ENCODE measurements around the gene PI16.

- TF ChIP-seq POLR2A (IDR thresholded peaks at IDR 0.05; ENCODE audit: low read length) = no peak
- no peak for TF ChIP-seq GATA1 (IDR thresholded peaks at IDR 0.05; ENCODE audit: low read depth, low read length)
These were observed 38.4 kb upstream of the PI16 start for GRCh38 chr6:36916126-36916525.
